PC-9 (cell line): ENCODE results near the gene FOXC2.

Experiments
- EZH2 ChIP-seq: fragments of 200-600 bp; sonication (generic); IDR thresholded peaks from 2 replicates; pipeline ENCODE4 v1.8.0; 2017; ENCODE audit warnings: antibody characterized with exemption, low read depth
- TF ChIP-seq, protein P1 (sequence below): fragments of 200-600 bp; sonication (generic); conservative IDR thresholded peaks from 2 replicates; pipeline ENCODE4 v1.6.1; 2017; ENCODE audit warnings: mixed run types, antibody characterized with exemption, mild to moderate bottlenecking, moderate library complexity

DNA sequence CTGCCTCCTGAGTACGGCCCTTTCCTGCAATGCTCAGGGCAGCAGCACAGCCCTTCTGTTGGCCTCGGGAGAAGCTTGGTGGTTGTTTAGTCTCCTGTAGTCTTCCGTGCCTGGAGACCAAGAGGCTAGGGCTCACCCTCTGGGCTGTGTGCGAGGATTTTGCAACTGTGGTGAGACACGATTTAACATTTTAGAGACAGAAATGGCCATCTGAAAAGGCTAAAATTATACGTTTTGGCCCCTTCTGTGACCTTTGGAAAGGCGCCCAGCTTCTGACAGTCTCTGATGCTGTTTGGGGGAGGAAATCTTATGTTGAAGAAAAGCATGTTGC, 44.9 kb downstream of the FOXC2 start:
- TF ChIP-seq, protein P1, sequence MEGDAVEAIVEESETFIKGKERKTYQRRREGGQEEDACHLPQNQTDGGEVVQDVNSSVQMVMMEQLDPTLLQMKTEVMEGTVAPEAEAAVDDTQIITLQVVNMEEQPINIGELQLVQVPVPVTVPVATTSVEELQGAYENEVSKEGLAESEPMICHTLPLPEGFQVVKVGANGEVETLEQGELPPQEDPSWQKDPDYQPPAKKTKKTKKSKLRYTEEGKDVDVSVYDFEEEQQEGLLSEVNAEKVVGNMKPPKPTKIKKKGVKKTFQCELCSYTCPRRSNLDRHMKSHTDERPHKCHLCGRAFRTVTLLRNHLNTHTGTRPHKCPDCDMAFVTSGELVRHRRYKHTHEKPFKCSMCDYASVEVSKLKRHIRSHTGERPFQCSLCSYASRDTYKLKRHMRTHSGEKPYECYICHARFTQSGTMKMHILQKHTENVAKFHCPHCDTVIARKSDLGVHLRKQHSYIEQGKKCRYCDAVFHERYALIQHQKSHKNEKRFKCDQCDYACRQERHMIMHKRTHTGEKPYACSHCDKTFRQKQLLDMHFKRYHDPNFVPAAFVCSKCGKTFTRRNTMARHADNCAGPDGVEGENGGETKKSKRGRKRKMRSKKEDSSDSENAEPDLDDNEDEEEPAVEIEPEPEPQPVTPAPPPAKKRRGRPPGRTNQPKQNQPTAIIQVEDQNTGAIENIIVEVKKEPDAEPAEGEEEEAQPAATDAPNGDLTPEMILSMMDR = no peak
- no peak for TF ChIP-seq EZH2
